H4 (cell line): Measurements from ENCODE around the gene GRB7. TPM values are rescaled to one million over a fixed set of nuclear protein-coding genes. Genes with fewer than 3 reads are reported as not detected.

Experiments used
- DNase-seq: peaks from one replicate; pipeline ENCODE4 v3.0.0-alpha.2; 2015; ENCODE audit warnings: low spot score
- total RNA-seq: library from RNA; depleted of rRNA; stranded (reverse); fragments of >200 nt; shearing (Covaris generic); gene quantifications from 2 replicates; pipeline ENCODE4 v1.2.3, GENCODE V29; 2014

The GRB7 gene
- total RNA-seq, 1 experiment from 2014 or later: not detected

DNA sequence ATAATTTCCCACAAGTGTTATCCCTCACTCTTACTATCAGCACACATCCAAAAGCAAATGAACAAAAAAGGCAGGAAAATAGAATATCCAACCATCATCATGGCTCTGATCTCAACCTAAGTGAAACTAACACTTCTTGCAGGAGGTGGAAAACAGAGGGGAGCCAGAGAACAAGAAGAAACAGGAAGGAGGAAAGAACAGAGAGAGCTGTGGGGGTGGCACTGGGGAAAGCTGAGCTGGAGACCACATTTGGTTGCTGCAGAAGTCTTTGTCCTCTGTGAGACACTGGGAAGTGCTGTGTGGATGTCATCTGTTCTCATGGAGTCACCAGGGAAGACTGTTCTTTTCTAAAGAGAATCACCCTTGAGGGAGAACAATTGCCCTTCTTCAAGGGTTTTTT lies 34.7 kb downstream of the GRB7 start:
- DNase-seq: no peak

- DNase-seq: no peak
Observed at GRCh38 chr17:39772987-39773934, 35.5 kb downstream of the GRB7 start.

- no peak for DNase-seq
Observed at GRCh38 chr17:39774047-39774446, 36.3 kb downstream of the GRB7 start.

GRCh38 chr17:39775031-39775430 lies 37.3 kb downstream of the GRB7 start:
- DNase-seq: no peak

GRCh38 chr17:39776252-39776651 lies 38.5 kb downstream of the GRB7 start:
- DNase-seq: no peak

DNA sequence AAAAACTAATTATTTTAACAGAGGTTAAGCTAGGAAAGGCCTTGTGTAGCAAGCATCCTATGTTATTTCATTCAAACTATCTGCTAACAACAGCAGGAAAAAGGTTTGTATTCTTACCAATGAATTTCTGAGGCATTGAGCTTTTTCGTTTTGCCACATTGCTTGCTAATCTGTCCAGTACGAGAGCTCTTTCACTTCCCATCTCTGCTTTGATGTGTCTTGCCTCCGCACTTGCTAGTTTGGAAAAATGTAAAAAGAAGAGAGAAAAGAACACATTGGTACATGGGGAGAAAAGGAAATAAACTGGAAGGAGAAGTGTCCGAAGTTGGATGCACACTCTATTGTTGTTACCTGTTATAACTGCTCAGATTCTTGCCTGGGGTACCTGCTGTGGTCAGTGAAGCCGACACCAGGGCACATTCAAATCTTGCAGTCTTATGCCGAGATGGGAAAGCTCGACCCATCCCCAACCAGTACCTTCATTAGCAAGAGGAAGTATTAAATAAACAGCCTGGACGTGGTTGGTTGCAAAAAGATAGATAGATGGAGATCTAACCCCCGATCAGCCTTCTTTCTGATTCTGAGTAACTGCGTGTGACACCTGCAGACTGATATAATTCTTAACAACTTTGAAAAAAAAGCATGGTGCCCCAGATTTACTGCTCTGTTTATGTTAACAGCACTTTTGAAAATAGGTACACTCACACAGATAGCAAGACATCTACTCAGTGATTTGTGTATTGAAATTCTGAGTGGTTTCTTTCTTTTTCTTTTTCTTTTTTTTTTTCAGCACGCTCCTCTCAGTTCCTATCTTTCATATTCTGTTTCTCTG lies 40.0 kb downstream of the GRB7 start:
- no peak for DNase-seq

- no peak for DNase-seq
Observed at GRCh38 chr17:39781031-39781860, 43.5 kb downstream of the GRB7 start.

GRCh38 chr17:39781861-39782213 lies 44.1 kb downstream of the GRB7 start:
- no peak for DNase-seq

- no peak for DNase-seq
Observed at GRCh38 chr17:39782481-39782880, 44.7 kb downstream of the GRB7 start.

DNA sequence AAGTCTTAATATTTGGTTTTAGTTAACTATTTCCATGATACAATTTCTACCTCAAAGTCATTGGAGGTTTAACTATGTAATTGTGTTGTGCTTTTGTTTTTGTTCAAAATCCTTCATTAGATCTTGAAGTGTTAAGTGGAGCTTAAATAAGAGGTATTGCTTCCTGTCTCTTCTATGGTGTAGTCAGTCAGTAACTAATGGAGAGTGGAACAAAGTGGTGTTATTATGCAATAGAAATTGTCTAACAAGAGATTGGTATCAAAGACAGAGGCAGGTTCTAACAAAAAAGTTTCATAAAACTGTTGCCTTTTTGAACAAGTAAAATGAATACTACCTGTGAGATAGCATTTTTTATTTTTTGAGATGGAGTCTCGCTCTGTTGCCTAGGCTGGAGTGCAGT lies 45.2 kb downstream of the GRB7 start:
- no peak for DNase-seq

- no peak for DNase-seq
Observed at GRCh38 chr17:39787041-39787440, 49.3 kb downstream of the GRB7 start.

DNA sequence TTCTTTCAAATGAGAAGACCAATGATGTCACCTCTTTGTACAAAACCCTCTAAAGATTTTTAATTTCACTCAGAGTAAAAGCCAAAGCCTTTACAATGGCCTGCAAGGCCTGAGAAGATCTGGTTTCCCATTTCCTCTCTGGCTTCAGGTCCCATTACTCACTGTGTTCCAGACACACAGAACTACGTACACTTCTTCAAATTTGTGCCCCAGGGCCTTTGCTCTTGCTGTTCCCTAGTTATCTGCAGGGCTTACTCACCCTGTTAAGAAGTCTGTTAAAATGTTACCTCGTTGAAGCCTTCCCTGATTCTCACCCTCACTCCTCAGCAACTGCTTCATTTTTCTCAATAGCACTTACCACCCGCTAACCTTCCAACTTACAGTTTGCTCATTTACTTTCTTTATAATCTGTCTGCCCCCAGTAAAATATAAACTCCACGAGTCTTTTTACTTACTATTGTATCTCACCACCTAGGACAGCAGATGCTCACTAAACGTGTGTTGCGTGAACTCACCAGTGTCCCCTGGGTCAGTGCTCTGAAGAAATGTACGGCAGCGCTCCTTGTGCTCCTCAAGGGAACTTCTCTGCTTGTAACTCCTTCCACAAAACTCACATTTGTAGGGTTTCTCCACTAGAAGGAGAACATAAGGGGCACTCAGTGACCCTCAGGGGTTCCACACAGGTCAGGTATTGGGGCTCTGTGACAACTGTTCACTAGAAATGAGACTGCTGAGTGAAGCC lies 50.2 kb downstream of the GRB7 start:
- DNase-seq: no peak

GRCh38 chr17:39791111-39791992 lies 53.6 kb downstream of the GRB7 start:
- DNase-seq: no peak

DNA sequence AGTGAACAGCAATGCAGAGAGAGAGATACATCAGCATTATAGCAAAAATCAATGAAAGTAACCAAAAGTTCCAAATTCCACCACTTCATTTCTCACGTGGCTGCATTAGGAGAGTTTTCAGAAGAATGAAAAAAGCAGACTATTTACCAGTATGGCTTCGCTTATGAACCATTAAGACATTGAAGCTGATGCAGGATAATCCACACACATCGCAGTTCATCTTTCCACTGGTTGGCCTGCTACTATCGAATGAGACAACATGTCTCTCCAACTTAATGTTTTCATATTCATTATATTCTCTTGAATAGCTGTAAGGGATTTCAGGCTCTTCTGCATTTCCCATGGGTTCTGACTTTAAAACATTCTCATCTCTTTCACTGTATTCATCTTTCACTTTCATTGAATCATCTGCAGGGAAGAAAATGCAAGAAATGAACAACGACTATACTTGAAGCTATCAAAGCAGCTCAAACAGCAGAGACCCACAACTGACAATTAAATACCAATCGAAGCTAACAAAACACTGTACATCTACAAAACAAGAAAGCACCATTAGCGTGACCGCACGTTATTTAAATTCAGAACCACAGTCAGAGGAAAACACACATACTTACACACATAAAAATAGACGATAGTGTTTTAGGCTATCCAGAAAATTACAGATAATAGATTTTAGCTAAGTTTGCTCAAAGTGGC lies 54.9 kb downstream of the GRB7 start:
- no peak for DNase-seq

DNA sequence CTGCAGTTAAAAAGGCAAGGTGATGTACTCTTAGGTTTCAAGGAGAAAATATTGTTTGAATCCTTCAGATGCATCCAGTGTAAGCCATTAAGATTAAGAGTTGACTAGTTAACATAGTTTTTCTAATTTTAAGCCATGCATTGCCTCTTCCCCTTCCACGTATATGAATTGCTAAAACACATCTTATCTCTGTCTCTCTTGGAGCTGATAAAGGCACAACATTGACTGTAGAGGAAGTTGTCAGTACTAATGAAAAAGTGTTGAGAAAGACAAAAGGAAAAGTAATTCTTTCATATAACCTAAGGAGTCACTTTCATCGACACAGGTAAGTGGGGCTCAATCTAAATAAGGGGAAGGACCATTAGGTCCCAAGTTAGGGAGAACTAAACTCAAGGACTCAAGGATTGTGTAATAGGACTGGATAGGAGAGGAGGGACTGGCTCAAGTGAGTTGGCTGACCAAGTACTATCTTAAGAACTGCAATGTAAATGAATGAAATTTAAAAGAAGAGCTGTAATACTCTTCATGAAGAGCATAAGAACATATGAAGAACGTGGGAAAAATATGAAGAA lies 55.6 kb downstream of the GRB7 start:
- DNase-seq: no peak

- no peak for DNase-seq
Observed at GRCh38 chr17:39794249-39794970, 56.7 kb downstream of the GRB7 start.
